IPS-NIHi7 (cell line): ENCODE data around the gene STXBP6.

ENCODE experiments used
- DNase-seq: peaks from one replicate; pipeline ENCODE4 v3.0.0; 2012; ENCODE audit warnings: mixed read lengths; ENCODE audit errors: extremely low spot score

Gene STXBP6

GRCh38 chr14:24915958-24916595 is 133.9 kb downstream of the STXBP6 start:
- no peak for DNase-seq

- no peak for DNase-seq
Observed at GRCh38 chr14:24915403-24915921, 134.5 kb downstream of the STXBP6 start.

GRCh38 chr14:24913746-24914145 is 136.2 kb downstream of the STXBP6 start:
- no peak for DNase-seq

- no peak for DNase-seq
Observed at GRCh38 chr14:24913021-24913420, 136.9 kb downstream of the STXBP6 start.

- no peak for DNase-seq
Observed at GRCh38 chr14:24911324-24912109, 138.4 kb downstream of the STXBP6 start.

GRCh38 chr14:24910408-24910986 is 139.4 kb downstream of the STXBP6 start:
- DNase-seq: no peak

GRCh38 chr14:24909523-24910302 is 140.2 kb downstream of the STXBP6 start:
- no peak for DNase-seq

GRCh38 chr14:24908592-24909236 is 141.2 kb downstream of the STXBP6 start:
- DNase-seq: no peak

GRCh38 chr14:24904533-24904932 is 145.4 kb downstream of the STXBP6 start:
- no peak for DNase-seq

- no peak for DNase-seq
Observed at GRCh38 chr14:24903337-24903736, 146.6 kb downstream of the STXBP6 start.

- DNase-seq: no peak
Observed at GRCh38 chr14:24900269-24901100, 149.5 kb downstream of the STXBP6 start.

GRCh38 chr14:24897793-24898192 is 152.2 kb downstream of the STXBP6 start:
- DNase-seq: no peak

GRCh38 chr14:24895622-24896021 is 154.3 kb downstream of the STXBP6 start:
- no peak for DNase-seq

- no peak for DNase-seq
Observed at GRCh38 chr14:24895243-24895583, 154.7 kb downstream of the STXBP6 start.

- no peak for DNase-seq
Observed at GRCh38 chr14:24894583-24895242, 155.2 kb downstream of the STXBP6 start.

GRCh38 chr14:24892497-24893051 is 157.4 kb downstream of the STXBP6 start:
- no peak for DNase-seq

GRCh38 chr14:24891987-24892496 is 157.9 kb downstream of the STXBP6 start:
- DNase-seq: no peak

- no peak for DNase-seq
Observed at GRCh38 chr14:24890716-24891115, 159.2 kb downstream of the STXBP6 start.

GRCh38 chr14:24889843-24890242 is 160.1 kb downstream of the STXBP6 start:
- DNase-seq: no peak

- no peak for DNase-seq
Observed at GRCh38 chr14:24888532-24888931, 161.4 kb downstream of the STXBP6 start.
